ENCODE results near the gene PTPN4.

Gene PTPN4

GRCh38 chr2:119731983-119732382, 27.7 kb upstream of the PTPN4 start:
- no peak for DNase-seq (ENCODE audit: low spot score)

- DNase-seq (ENCODE audit: low spot score): no peak
Measured at GRCh38 chr2:119732601-119733164, 27.0 kb upstream of the PTPN4 start.

GRCh38 chr2:119734047-119734446, 25.7 kb upstream of the PTPN4 start:
- no peak for DNase-seq (ENCODE audit: low spot score)

- no peak for DNase-seq (ENCODE audit: low spot score)
Measured at GRCh38 chr2:119735565-119735964, 24.2 kb upstream of the PTPN4 start.

GRCh38 chr2:119736021-119736420, 23.7 kb upstream of the PTPN4 start:
- no peak for DNase-seq (ENCODE audit: low spot score)

- peak; percentile 60 for DNase-seq (ENCODE audit: low spot score)
Measured at GRCh38 chr2:119739580-119740255, 20.0 kb upstream of the PTPN4 start.

- peak; percentile 65 for DNase-seq (ENCODE audit: low spot score)
Measured at GRCh38 chr2:119741001-119741400, 18.7 kb upstream of the PTPN4 start.

- DNase-seq (ENCODE audit: low spot score): no peak
Measured at GRCh38 chr2:119741868-119742267, 17.9 kb upstream of the PTPN4 start.

- no peak for DNase-seq (ENCODE audit: low spot score)
Measured at GRCh38 chr2:119744335-119744939, 15.3 kb upstream of the PTPN4 start.

- DNase-seq (ENCODE audit: low spot score): no peak
Measured at GRCh38 chr2:119745566-119745965, 14.2 kb upstream of the PTPN4 start.

- no peak for DNase-seq (ENCODE audit: low spot score)
Measured at GRCh38 chr2:119746836-119747686, 12.7 kb upstream of the PTPN4 start.

- DNase-seq (ENCODE audit: low spot score): no peak
Measured at GRCh38 chr2:119748135-119748534, 11.6 kb upstream of the PTPN4 start.

- DNase-seq (ENCODE audit: low spot score): no peak
Measured at GRCh38 chr2:119749477-119750012, 10.2 kb upstream of the PTPN4 start.

GRCh38 chr2:119751706-119752105, 8.0 kb upstream of the PTPN4 start:
- DNase-seq (ENCODE audit: low spot score): no peak

- peak; percentile 58 for DNase-seq (ENCODE audit: low spot score)
Measured at GRCh38 chr2:119753041-119753929, 6.4 kb upstream of the PTPN4 start.

- DNase-seq (ENCODE audit: low spot score): no peak
Measured at GRCh38 chr2:119753930-119754321, 5.8 kb upstream of the PTPN4 start.

GRCh38 chr2:119755906-119756305, 3.8 kb upstream of the PTPN4 start:
- no peak for DNase-seq (ENCODE audit: low spot score)

- peak; percentile 66 for DNase-seq (ENCODE audit: low spot score)
Measured at GRCh38 chr2:119756837-119757236, 2.9 kb upstream of the PTPN4 start.

- DNase-seq (ENCODE audit: low spot score): no peak
Measured at GRCh38 chr2:119758881-119759450, 756 bp upstream of the PTPN4 start.

GRCh38 chr2:119760237-119760955, 674 bp downstream of the PTPN4 start:
- no peak for DNase-seq (ENCODE audit: low spot score)

GRCh38 chr2:119760956-119761275, 1.2 kb downstream of the PTPN4 start:
- peak; percentile 31 for DNase-seq (ENCODE audit: low spot score)
